ENCODE measurements around the gene GLP1R. TPM values are rescaled to one million over a fixed set of nuclear protein-coding genes. Genes with fewer than 3 reads are reported as not detected.

GLP1R gene
- total RNA-seq, 2 donors from 2014 or later: 1.9 to 5.8 TPM

DNA sequence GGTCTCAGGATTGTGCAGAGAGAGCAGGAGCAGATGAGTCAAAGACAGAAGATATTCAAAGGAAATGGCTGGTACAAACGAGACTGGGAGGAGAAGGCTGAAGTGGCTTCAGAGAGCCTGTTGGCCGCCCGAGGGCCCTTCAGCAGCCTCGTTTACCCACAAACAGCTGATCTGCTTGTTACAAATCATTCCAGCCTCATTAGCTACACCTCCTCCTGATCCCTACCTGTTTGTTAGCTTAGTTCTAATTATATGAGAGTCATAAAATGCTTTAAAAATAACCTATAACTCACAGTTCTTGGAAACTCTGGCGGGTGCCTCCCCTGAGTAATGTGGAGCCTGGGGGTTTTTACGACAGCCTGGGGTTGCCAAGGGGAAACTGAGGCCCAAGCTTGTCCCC, 12.6 kb downstream of the GLP1R start:
- DNase-seq (ENCODE audit: low spot score): no peak
- no peak overlapping the region for H3K4me3 ChIP-seq
- no peaks in the 10 kb centered on the region for H3K9me3 ChIP-seq
- TF ChIP-seq CTCF (IDR thresholded peaks at IDR 0.05): no peak
- peak overlapping the region; percentile 35 to 69 for H3K27ac ChIP-seq
- H3K36me3 ChIP-seq: no peaks in the 10 kb centered on the region
- H3K27me3 ChIP-seq: no peaks in the 10 kb centered on the region
- H3K4me1 ChIP-seq: peaks cover 0 to 25% of the 10 kb centered on the region in 2 donors

- DNase-seq (ENCODE audit: low spot score): no peak
- Histone ChIP-seq H3K9me3 (no peaks in the 10 kb centered on the region), H3K27me3 (no peaks in the 10 kb centered on the region), H3K4me1 (peaks cover 0 to 25% of the 10 kb centered on the region in 2 donors), H3K36me3 (no peaks in the 10 kb centered on the region), H3K27ac (peak overlapping the region; percentile 35 to 69), H3K4me3 (no peak overlapping the region)
- no peak for TF ChIP-seq CTCF (IDR thresholded peaks at IDR 0.05)
Measured at GRCh38 chr6:39061588-39061987, 13.0 kb downstream of the GLP1R start.

DNA sequence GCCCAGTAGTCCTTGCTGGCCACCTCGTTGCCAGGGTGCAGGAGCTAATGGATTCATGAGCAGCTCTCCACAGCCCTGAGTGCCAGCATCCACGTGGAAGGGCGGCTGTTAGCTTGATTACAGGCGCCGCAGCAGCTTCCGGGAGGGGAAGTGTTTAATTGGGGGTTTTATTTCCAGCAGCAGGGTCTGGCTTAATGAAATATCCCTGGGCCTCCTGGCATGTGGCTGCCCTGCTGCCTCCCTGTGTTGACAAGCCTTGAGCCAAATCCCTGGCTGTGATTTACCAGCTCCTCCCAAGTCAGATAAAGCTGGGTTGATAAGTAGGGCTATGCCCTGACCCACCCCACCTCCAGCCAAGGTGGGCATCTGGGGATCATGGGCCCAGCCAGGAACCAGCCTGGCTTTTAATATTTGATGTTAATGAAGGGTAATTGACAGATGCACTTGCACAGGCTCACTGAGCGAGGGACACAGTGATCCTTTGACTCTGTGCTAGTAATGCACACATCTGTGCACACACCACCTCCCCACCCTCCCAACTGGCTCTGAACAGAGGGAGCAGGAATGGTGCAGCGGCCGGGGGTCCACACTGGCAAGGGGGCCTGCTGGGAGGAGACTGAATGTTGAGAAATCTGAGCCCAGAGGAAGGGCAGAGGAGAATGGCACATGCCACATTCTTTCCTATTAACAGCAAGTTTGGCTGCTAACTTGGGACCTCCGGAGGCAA, 13.6 kb downstream of the GLP1R start:
- H3K27ac ChIP-seq: peak overlapping the region; percentile 35 to 69

GRCh38 chr6:39063526-39063925, 14.9 kb downstream of the GLP1R start:
- Histone ChIP-seq H3K27ac (peak overlapping the region in 1 of 2 donors; percentile 69), H3K27me3 (no peaks in the 10 kb centered on the region), H3K9me3 (no peaks in the 10 kb centered on the region), H3K4me1 (peaks cover 0 to 25% of the 10 kb centered on the region in 2 donors), H3K4me3 (no peak overlapping the region), H3K36me3 (no peaks in the 10 kb centered on the region)
- no peak for TF ChIP-seq CTCF (IDR thresholded peaks at IDR 0.05)
- DNase-seq (ENCODE audit: low spot score): no peak

More for the DNA sequence above, 13.6 kb downstream of the GLP1R start:
- no peaks in the 10 kb centered on the region for H3K9me3 ChIP-seq
- no peak for DNase-seq (ENCODE audit: low spot score)
- H3K36me3 ChIP-seq: no peaks in the 10 kb centered on the region
- no peak overlapping the region for H3K4me3 ChIP-seq
- no peaks in the 10 kb centered on the region for H3K27me3 ChIP-seq
- TF ChIP-seq CTCF (IDR thresholded peaks at IDR 0.05): no peak
- H3K4me1 ChIP-seq: peaks cover 0 to 25% of the 10 kb centered on the region in 2 donors

DNA sequence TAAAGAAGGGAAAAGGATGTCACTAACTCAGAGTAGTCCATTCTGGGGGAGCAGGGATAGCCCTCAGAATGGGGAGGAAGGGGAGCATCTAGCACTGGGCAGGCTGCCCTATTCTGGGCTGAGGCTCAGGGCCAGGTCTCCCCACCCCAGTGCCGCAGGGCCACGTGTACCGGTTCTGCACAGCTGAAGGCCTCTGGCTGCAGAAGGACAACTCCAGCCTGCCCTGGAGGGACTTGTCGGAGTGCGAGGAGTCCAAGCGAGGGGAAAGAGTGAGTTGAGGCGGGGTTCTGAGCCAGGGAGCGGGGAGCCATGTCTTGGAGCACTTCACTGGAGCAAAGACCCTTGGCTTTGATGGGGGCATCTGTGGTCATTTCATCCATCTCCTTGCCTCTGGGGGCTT, 17.0 kb downstream of the GLP1R start:
- Histone ChIP-seq H3K27ac (peak overlapping the region in 1 of 2 donors; percentile 69), H3K4me3 (no peak overlapping the region), H3K9me3 (no peaks in the 10 kb centered on the region), H3K27me3 (no peaks in the 10 kb centered on the region), H3K36me3 (no peaks in the 10 kb centered on the region), H3K4me1 (peaks cover 0 to 25% of the 10 kb centered on the region in 2 donors)
- TF ChIP-seq CTCF (IDR thresholded peaks at IDR 0.05): no peak
- no peak for DNase-seq (ENCODE audit: low spot score)

GRCh38 chr6:39068391-39068790, 19.8 kb downstream of the GLP1R start:
- H3K27ac ChIP-seq: no peak overlapping the region
- no peaks in the 10 kb centered on the region for H3K9me3 ChIP-seq
- DNase-seq (ENCODE audit: low spot score): no peak
- TF ChIP-seq CTCF (IDR thresholded peaks at IDR 0.05): no peak
- peaks cover 0 to 2% of the 10 kb centered on the region in 2 donors for H3K4me1 ChIP-seq
- no peaks in the 10 kb centered on the region for H3K36me3 ChIP-seq
- no peaks in the 10 kb centered on the region for H3K27me3 ChIP-seq
- H3K4me3 ChIP-seq: no peak overlapping the region
